H1 (cell line): ENCODE measurements around the gene BTBD7. TPM values are rescaled to one million over a fixed set of nuclear protein-coding genes. Genes with fewer than 3 reads are reported as not detected.

Experiments used
- ASH2L ChIP-seq: fragments of 200-600, 300-600 bp; sonication (generic); IDR thresholded peaks from one replicate; pipeline ENCODE4 v1.7.1; 2017; ENCODE audit warnings: low read length
- SIX5 ChIP-seq: IDR thresholded peaks from 2 replicates; pipeline ENCODE4 v1.6.1; 2011; ENCODE audit warnings: mild to moderate bottlenecking, low read depth, low read length
- polyA plus RNA-seq, 7 experiments: library from polyadenylated mRNA; depleted of rRNA in 3 of 7; stranded (reverse) in 5 of 7; unstranded in 2 of 7; fragments of >200 nt in 5 of 7; fragments of 200-250 nt in 2 of 7; gene quantifications; 1 replicate in 5 of 7; 2 replicates in 1 of 7; 4 replicates in 1 of 7; pipeline versions ENCODE4 v1.2.1 to v1.2.3, GENCODE V29; 2011 to 2013; ENCODE audit warnings: missing spikeins in 2 of 7, mixed read lengths in 2 of 7
- total RNA-seq: library from RNA; stranded (reverse); fragmentation: NEBNext Ultra II Directional; extraction: Animal tissue kit (Norgen Biotek cat#: 25700); gene quantifications from 2 replicates; pipeline ENCODE4 v1.2.1, GENCODE V29; 2021
- TF ChIP-seq, protein P1 (sequence below), 3 experiments: IDR thresholded peaks; 1 replicate in 2 of 3; 2 replicates in 1 of 3; pipeline versions ENCODE4 v1.5.1 to v1.6.1; 2011; ENCODE audit warnings: low read length in 3 of 3, mild to moderate bottlenecking in 3 of 3, inconsistent platforms in 2 of 3, low read depth in 1 of 3, moderate library complexity in 1 of 3; ENCODE audit not compliant: insufficient read depth in 1 of 3; ENCODE audit errors: control extremely low read depth in 1 of 3

Gene BTBD7
- total and polyA plus RNA-seq, 2 of the 8 experiments (the other 6 are each of a cell fraction or from before 2014, with no cell fraction given): 12.1 to 46.1 TPM

DNA sequence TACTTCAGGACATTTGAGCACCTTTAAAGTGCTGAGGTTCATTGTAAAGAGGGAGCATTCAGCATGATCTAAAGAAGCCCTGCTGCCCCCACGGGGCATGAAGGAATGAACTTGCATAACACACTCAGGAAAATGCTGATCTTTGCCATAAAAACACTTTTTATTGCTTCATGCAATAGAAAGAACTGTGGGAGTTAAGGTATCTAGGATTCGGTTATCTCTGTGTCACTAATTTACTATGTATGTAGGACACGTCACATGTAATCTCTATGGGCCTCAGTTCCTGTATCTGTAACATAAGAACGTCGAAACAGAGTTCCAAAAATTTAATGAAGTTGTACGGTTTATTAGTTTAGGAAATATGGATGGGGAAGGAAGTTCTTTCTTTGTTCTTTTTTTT lies 33.0 kb downstream of the BTBD7 start (continued):
- TF ChIP-seq, protein P1, sequence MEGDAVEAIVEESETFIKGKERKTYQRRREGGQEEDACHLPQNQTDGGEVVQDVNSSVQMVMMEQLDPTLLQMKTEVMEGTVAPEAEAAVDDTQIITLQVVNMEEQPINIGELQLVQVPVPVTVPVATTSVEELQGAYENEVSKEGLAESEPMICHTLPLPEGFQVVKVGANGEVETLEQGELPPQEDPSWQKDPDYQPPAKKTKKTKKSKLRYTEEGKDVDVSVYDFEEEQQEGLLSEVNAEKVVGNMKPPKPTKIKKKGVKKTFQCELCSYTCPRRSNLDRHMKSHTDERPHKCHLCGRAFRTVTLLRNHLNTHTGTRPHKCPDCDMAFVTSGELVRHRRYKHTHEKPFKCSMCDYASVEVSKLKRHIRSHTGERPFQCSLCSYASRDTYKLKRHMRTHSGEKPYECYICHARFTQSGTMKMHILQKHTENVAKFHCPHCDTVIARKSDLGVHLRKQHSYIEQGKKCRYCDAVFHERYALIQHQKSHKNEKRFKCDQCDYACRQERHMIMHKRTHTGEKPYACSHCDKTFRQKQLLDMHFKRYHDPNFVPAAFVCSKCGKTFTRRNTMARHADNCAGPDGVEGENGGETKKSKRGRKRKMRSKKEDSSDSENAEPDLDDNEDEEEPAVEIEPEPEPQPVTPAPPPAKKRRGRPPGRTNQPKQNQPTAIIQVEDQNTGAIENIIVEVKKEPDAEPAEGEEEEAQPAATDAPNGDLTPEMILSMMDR (IDR thresholded peaks at IDR 0.05; ENCODE audit: control extremely low read depth in 1 of 3, insufficient read depth in 1 of 3, low read depth in 1 of 3, low read length in 3 of 3): no peak
- no peak for TF ChIP-seq ASH2L
- no peak for TF ChIP-seq SIX5
